GM10266 (cell line): ENCODE results near the gene ACAP3.
"Not testable (repeated sequence)": the region's sequence is repeated elsewhere in the genome, so short reads cannot be mapped to it uniquely, and the experiment has no call there.

Experiments used
- DNase-seq: peaks from one replicate; pipeline ENCODE4 v3.0.0; 2012; ENCODE audit errors: extremely low spot score
- TF ChIP-seq, protein P1 (sequence below): IDR thresholded peaks from 2 replicates; pipeline ENCODE4 v1.5.1; 2012; ENCODE audit warnings: mild to moderate bottlenecking, low read depth; ENCODE audit not compliant: control insufficient read depth, insufficient read depth; ENCODE audit errors: missing control alignments

Gene ACAP3

DNA sequence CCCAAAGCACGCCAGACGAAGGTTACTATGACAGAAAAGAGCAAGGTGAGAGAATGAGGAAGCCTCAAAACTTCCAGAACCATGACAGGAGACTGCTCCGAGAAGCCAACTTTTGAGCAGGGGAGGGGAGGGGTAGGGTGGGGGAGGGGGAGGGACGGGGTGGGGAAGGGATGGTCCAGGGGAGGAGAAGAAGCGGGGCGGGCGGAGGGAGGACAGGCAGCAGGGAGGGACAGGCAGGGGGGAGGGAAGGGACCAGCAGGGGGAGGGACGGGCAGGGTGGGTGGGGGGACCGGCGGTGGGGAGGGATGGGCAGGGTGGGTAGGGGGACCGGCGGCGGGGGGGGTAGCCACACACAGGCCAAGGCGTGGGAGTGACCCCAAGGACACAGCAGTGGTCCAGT is 14.7 kb upstream of the ACAP3 start:
- no peak for DNase-seq
- TF ChIP-seq, protein P1, sequence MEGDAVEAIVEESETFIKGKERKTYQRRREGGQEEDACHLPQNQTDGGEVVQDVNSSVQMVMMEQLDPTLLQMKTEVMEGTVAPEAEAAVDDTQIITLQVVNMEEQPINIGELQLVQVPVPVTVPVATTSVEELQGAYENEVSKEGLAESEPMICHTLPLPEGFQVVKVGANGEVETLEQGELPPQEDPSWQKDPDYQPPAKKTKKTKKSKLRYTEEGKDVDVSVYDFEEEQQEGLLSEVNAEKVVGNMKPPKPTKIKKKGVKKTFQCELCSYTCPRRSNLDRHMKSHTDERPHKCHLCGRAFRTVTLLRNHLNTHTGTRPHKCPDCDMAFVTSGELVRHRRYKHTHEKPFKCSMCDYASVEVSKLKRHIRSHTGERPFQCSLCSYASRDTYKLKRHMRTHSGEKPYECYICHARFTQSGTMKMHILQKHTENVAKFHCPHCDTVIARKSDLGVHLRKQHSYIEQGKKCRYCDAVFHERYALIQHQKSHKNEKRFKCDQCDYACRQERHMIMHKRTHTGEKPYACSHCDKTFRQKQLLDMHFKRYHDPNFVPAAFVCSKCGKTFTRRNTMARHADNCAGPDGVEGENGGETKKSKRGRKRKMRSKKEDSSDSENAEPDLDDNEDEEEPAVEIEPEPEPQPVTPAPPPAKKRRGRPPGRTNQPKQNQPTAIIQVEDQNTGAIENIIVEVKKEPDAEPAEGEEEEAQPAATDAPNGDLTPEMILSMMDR, result no peak

DNA sequence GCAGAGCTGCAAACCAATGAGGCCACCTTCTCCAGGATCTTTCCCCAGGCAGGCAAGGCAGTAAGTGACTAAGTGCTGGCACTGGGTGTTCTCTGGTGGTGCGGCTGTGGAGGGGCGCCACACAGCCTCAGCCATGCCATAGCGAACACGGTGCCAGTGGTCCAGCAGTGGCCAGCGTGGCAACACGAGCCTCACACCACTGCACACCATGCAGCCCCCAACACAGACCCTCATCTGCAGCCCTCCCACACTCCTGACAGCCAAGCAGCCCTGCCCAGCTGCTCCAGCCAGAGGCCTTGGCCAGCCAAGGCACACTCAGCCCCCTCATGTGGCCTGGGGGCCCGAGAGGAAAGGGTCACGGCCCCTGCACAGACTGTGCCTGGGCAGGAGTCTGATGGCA is 13.7 kb upstream of the ACAP3 start:
- no peak for DNase-seq
- TF ChIP-seq, protein P1, result no peak

DNA sequence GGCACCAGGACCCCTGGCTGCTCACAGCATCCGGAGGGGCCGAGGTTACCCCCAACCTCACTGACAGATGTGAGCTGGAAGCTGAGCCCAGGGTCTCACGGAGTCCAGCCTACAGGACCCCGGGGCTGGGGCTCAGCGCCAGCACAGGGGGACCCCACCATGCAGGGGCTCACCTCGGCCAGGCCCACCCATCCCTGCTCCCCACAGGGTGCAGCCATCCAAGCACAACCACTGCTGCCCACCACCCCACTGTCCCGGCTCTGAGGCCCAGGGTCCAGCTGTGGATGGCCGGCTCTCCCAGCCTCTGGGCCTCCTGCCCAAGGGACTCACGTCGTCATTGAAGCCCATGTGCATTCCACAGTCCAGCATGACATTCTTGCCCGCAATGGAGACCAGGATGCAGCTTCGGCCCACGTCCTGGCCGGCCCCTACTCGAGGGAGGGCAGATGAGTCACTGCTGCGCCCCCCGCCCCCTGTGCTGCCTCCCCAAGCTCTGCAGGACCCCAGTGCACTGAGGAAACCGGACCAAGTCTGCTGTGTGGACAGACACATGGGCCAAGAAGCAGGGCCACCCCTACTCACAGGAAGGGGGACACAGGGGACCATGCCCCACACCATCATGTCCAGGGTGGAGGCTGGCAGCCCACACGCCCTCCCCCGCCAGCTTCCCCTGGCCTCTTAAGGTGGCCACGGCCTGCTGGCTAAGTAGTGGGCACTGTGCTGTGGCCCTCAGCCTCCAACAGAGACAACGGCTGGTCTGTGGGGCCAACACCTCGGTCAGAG is 13.1 kb upstream of the ACAP3 start:
- TF ChIP-seq, protein P1, result no peak
- DNase-seq, result no peak

DNA sequence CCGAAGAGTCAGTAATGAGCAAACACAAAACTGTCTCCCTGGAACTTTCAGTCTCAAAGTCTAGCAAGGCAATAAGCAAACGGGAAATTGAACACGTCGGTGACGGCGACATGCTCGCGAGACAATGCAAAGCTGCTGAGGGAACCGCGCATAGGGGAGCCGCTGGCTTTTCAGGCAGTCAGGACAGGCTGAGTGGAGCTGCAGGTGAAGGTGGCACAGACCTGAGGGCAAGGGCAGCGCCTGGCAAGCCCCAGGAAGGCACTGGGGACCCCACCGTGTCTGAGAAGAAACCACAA is 11.9 kb upstream of the ACAP3 start:
- DNase-seq, result no peak
- TF ChIP-seq, protein P1, result no peak

DNA sequence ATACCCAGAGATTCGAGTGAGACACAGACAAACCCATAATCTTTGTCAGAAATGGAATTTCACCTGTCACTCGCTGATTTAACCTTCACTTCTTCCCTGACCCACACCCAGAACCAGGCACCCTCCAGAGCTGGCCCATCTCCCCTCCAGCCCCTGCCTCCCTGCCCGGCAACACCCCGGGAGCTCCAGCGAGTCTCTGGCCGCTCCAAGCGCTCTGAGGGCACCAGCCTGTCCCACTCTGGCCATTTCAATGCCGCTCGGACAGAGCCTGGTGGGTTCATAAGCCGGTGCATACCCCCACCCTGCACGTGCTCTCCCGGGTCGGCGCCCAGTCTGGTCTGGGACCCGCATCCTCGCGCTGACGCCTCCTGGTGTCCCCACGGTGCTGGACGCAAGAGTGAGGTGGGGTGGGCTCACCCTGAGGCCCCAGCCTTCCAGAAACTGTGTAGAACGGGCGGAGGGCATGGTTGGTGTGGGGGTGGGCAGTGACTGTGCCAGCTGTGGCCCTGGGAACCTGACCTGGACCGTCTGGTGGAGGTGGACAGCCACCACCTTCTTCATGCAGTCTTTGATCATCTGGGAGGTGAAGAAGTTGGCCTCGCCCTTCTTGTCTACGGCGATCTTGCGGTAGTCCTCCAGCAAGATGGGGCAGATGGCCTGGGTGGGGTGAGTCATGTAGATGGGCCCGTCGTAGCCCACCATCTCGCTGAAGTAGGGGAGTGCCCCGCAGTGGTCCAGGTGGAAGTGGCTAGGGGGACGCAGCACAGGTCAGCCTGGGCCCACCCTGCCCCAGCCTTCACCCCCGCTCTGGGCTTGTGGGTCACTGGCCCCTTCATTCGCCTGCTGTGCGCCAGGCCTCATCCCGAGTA is 11.3 kb upstream of the ACAP3 start:
- TF ChIP-seq, protein P1, result no peak
- no peak for DNase-seq

DNA sequence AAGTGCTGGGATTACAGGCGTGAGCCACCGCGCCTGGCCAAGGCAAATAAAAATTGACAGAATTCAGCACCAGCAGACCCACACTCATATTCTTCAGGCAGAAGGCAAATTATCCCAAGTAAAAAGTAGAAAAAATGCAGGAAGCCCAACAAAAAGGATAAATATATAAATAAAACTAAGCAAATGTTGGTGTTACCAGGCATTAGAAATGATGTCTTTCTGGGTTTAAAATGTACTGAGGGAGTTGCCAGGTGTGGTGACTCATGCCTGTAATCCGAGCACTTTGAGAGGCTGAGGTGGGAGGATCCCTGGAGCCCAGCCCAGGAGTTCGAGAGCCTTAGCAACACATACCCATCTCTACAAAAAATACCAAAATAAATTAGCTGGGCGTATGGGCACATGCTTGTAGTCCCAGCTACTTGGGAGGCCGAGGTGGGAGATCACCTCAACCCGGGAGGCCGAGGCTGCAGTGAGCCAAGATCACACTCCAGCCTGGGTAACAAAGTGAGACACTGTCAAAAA is 10.5 kb upstream of the ACAP3 start:
- DNase-seq, result no peak
- TF ChIP-seq, protein P1, result no peak

DNA sequence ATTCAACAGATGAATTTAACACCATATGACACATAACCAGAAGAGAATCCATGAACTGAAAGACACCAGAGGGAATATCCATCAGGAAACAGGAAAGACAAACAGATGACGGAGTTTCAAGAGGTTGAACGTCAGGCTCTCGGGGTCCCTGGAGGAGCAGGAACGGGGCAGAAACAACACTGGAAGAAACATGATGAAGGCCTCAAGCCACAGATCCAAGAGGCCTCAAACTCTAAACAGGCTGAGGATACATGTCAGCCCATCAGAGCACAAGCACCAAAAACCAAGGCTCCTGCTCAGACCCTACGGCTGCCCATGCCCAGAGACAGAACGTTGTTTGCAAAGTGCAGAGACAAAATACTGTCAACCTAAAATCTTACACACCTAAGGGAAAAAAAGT is 9.7 kb upstream of the ACAP3 start:
- no peak for DNase-seq
- TF ChIP-seq, protein P1, result no peak

DNA sequence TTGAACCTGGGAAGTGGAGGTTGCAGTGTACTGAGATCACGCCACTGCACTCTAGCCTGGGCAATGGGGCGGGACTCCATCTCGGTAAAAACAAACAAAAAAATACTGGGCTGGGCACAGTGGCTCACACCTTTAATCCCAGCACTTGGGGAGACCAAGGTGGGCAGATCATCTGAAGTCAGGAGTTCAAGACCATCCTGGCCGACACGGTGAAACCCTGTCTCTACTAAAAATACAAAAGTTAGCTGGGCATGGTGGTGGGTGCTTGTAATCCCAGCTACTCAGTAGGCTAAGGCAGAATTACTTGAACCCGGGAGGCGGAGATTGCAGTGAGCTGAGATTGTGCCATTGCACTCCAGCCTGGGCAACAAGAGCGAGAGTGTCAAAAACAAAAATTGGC is 8.5 kb upstream of the ACAP3 start:
- not testable (repeated sequence) for DNase-seq
